GM21737 (cell line): ENCODE results near the gene NSL1.
"Not testable (repeated sequence)": the region's sequence is repeated elsewhere in the genome, so short reads cannot be mapped to it uniquely, and the experiment has no call there.

Experiments used
- ATAC-seq: cut with Tn5 transposase; IDR thresholded peaks from one replicate; pipeline ENCODE4 v1.9.1; 2021; ENCODE audit warnings: mild to moderate bottlenecking, moderate library complexity; ENCODE audit not compliant: unreplicated experiment

NSL1 gene

DNA sequence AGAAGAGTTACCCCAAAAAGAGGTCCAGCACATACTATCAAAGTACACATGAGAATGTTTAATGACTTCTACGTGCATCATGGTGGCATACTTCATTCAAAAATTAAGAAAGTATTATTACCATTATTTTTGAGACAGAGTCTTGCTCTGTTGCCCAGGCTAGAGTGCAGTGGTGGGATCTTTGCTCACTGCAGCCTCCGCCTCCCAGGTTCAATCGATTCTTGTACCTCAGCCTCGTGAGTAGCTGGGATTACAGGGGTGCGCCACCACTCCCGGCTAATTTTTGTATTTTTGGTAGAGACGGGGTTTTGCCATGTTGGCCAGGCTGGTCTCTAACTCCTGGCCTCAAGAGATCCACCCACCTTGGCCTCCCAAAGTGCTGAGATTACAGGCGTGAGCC lies 79.6 kb downstream of the NSL1 start:
- not testable (repeated sequence) for ATAC-seq

- no peak for ATAC-seq
Observed at GRCh38 chr1:212710566-212710965, 81.0 kb downstream of the NSL1 start.

DNA sequence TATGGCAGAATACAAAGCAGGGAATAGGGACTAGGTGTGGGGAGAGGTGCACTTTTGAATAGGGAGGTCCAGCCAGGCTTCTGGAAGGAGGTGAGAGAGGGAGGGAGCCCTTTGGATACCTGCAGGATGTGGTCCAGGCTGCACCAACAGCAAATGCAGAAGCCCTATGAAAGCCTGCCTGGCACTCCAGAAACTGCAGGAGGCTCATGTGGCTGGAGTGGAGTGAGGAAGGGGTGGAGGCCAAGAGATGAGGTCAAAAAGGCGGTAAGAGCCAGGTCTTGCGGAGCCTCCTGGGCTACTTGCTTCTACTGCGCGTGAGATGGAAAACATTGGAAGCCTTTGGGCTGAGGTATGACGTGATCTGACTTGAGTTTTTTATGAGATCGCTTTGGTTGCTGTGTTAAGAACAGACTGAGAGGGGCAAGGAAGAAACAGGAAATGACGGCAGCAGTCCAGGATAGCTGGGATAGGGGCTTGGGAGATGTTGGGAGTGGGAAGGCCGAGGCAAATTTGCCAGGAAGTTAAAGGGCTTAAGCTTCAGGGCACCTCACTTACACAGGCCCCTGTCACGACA lies 87.5 kb downstream of the NSL1 start:
- ATAC-seq = no peak

- no peak for ATAC-seq
Observed at GRCh38 chr1:212702672-212703071, 88.9 kb downstream of the NSL1 start.

GRCh38 chr1:212701910-212702309 lies 89.7 kb downstream of the NSL1 start:
- ATAC-seq = no peak

DNA sequence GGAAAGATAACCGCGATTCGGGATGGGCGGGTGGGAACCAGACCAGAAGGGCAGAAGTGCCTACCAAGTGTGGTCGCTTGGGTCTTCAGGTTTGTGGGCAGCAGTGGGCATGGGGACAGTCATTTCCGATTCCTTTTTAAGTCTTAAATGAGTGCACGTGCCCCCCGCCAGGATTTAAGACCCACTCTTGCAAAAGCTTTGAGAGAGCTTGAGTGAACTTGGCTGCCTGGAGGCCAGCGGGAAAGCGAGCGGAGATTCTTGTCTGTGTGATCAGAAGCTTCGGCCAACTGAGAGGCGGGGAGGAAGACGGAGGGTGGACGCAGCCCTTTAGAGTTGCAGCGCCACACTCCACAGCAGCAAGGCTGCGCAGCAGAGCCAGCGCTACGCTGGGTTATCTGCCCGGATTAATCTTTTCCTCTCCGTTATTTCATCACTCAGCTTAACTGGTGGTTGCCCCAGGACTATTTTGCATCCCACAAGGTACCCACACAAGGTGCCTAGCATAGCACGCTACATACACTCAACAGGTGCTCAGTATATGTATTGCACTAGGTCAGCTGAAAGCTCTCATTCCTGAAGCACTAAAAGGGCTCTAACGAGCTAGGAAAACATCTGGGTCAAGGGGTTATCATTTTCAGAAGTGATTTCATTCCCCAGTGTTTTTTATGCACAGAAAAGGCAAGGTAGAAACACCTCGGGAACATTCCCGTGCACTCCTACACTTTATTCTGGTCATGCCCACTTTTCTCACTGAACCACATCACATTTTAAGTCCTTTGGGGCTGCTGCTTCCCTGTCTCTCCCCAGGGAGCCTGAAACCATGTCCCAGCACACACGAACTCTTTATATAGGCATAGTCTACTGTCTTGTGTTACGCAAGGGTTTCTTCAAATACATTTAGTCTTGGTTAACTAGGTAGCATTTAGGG lies 90.4 kb downstream of the NSL1 start:
- ATAC-seq = no peak

GRCh38 chr1:212700223-212700891 lies 91.2 kb downstream of the NSL1 start:
- peak; percentile 25 for ATAC-seq

DNA sequence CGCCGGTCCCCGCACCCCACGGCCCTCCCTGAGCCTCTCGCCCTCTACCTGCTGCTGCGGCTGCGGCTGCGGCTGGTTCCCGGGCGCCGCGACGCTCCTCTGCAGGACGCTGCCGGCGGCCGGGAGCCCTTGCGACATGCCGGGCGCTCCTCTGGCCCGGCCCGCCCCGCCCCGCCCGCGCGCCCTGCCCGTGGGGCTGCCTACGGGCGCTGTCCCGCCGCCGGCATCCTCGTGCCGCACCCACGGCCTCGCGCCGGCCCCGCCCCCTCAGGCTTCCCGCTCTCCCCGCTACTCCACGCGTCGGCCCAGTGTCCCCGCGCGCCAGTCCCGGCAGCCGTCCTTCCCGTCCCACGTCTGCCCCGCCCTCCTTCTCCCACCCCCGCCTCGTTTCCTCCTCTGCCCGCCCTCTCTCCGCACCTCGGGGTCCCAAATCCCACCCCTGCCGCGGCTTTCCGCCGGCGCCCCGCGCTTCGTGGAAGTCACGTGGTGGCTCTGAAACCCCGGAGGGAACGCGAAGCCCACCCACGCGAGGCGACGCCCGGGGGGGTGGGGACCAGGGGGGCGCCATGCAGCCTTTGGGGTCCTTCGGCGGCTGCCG lies 91.9 kb downstream of the NSL1 start, which contains the start of gene BATF3:
Gene BATF3, minus strand, starts transcription at position 216 of the 598 bp plus-strand sequence. Its CDS starts 78 bp downstream, at position 138.
- peak; percentile 23 for ATAC-seq

DNA sequence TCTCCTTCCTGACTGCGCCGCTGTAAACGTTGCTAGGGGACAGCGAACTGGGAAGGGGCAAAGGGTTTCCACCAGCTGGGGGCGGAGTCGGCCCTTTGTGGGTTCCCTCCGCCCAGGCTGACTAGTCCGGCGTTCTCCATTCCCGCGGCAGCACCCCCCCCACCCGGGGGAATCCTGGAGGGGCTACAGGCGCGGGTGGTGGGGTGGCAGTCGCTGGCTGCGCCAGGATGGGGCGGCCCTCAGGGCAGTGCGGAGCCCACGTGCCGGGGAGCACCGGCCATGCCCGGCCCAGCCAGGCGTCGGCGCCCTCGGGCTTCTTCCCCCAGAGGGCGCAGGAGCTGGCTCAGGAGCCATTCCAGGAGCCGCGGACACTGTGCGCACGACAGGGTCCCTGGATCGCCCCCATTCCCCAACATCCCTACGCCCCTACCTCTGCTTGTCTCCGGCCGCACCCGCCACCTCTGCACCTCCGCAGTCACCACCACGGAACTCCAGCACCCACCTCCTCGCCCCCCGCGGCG lies 92.4 kb downstream of the NSL1 start:
- ATAC-seq = peak; percentile 49

GRCh38 chr1:212698467-212699103 lies 93.0 kb downstream of the NSL1 start:
- peak; percentile 17 for ATAC-seq

DNA sequence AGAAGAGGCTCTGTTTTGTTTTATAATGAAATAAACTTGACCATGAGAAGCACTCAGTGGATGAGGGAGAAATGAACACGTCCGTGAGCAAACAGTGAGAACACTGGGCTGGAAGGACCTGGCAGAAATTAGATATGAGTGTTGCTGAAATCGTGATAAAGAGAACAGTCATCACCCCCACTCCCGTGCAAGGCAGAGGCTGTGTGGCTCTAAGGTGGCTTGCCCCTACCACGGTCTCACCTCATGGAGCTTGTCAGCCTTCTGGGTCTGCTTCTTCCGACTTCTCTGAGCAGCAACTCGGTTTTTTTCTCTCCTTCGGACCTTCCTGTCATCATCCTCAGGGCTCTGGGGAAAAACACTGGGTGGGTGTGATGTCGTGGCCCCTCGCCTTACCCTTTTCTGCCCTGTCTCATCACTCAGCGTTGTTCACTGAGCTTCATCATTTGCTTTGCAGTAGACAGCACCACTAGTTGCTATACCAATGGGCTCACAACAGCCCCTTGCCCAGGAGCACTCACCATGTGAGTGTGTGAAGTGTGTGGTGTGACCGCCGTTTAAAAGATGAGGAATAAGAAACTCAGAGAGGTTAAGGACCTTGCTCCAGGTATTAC lies 94.8 kb downstream of the NSL1 start:
- no peak for ATAC-seq

GRCh38 chr1:212692774-212693644 lies 98.6 kb downstream of the NSL1 start:
- no peak for ATAC-seq

- ATAC-seq = no peak
Observed at GRCh38 chr1:212691561-212692071, 100.0 kb downstream of the NSL1 start.

DNA sequence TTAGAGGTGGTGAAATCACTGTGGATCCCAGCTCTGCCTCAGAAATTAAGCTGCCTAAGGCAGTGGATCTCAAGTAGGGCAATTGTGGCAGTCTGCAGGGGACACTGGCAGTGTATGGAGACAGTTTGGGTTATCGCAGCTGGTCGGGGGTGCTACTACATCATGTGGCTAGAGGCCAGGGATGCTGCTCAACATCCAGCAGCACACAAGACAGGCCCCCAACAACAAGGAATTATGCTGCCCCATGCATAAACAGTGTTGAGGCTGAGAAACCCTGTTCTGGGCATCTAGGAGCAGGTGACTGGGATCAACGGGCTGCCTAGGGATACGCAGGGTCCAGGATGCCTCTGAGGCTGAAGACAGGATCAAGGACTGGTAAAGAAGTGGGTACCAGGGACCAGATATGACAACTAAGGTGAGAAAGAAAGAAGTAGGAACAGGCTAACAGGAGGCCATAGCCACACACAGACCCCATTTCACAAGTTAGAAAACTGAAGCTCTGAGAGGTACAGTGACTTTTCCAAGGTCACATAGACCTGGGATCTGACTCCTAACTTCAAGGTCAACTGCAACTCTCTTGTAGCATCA lies 100.7 kb downstream of the NSL1 start:
- no peak for ATAC-seq

- ATAC-seq = no peak
Observed at GRCh38 chr1:212689758-212690529, 101.6 kb downstream of the NSL1 start.

DNA sequence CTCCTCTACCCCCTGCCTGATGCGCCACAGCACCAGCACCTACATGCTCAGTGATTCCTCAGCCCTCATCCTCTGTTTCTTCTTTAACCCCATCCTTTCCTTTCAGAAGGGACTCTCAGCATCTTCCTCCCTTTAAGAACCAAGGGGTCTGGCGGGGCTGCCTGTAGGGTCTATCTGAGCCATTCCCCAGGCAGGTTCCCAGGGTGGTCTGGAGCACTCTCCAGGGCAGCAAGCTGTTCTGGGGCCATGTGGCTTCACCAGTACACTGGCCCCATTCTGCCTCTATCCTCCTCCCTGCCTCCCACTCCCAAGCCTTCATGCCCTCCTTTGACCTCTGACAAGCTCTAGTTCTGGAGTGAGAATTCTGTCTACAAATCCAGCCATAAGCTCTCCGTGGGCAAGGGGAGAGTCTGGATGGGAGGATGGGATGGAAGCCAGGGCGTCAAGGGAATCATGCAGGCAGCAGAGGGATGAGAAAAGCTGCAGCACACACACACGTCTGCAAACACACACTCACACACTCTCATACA lies 102.3 kb downstream of the NSL1 start:
- no peak for ATAC-seq

DNA sequence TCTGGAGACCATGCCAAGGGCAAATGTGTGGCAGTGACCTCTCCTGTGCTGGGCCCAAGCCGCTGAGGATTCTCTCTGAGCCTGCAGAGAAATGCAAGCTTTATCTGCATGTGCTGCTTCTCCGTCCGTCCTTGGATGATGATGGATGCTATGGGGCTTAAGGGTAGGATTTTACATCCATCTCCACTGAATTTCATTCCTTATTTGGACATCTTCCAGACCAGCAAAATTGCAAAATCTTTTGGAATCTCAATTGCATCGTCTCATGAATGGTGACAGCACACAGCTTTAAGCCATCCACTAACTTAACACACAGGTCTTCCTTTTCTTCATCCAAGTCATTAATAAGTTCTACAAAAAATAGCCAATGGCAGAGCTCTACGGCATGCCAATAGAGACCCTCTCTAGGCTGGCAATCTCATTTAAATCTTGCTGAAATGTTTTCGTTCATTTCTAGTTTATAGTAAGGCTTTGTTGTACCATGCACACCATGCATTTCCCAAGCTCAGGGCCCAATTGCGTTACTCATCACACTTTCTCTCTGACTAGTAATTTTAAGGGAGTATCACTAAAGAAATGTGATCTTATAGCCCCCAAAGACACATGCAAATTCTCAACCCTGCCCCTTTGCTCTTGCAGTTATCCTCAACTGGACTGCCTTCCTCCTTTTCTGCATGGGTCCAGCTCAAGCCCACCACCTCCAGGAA lies 103.1 kb downstream of the NSL1 start:
- ATAC-seq = no peak
